Measurements from ENCODE around the gene CTNNAL1.
"Not testable (repeated sequence)": the region's sequence is repeated elsewhere in the genome, so short reads cannot be mapped to it uniquely, and the experiment has no call there.

CTNNAL1 gene

GRCh38 chr9:108928386-108928785 lies 84.9 kb downstream of the CTNNAL1 start:
- no peak for DNase-seq (ENCODE audit: low spot score)

DNA sequence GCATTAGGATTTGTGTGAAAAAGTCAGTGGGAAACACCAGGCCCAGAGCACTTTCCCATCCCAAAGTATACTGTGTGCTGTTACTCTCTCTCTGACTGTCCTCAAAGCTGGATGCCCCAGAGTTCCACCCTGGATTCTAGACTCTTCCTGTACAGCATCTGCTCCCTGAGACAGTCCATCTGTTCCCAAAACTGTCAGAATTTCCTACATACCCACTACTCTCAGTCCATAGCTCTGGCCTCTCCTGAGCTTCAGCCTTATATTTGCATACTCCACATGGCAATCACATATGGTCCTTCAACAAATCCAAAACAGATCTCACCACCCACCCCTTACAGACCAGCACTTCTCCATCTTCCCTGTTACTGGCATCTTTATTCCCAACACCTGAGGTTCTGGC lies 88.8 kb downstream of the CTNNAL1 start:
- no peak for DNase-seq (ENCODE audit: low spot score)

- DNase-seq (ENCODE audit: low spot score): no peak
These were observed 92.1 kb downstream of the CTNNAL1 start for GRCh38 chr9:108921200-108921599.

GRCh38 chr9:108920401-108920800 lies 92.9 kb downstream of the CTNNAL1 start:
- not testable (repeated sequence) for DNase-seq (ENCODE audit: low spot score)

DNA sequence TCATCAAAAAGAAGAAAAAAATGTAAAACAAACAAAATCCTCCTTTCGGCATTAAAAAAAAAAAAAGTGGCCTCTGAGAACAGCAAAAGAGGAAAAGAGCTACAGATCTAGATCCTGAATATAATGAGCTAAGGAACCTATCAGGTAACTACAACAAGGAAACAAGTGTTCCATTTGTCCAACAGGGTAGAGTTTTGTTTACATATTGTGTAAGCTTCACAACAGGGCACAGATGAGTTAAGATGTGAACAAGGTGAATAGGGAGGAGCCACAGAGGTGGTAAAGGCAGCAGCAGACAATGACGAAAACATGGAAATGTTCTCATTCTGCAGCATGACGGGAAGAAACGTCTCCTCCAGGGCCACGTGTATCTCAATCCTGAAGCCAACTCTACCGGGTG lies 93.8 kb downstream of the CTNNAL1 start:
- DNase-seq (ENCODE audit: low spot score): peak; percentile 59

GRCh38 chr9:108913391-108913790 lies 99.9 kb downstream of the CTNNAL1 start:
- DNase-seq (ENCODE audit: low spot score): no peak

- no peak for DNase-seq (ENCODE audit: low spot score)
These were observed 101.5 kb downstream of the CTNNAL1 start for GRCh38 chr9:108911820-108912219.

DNA sequence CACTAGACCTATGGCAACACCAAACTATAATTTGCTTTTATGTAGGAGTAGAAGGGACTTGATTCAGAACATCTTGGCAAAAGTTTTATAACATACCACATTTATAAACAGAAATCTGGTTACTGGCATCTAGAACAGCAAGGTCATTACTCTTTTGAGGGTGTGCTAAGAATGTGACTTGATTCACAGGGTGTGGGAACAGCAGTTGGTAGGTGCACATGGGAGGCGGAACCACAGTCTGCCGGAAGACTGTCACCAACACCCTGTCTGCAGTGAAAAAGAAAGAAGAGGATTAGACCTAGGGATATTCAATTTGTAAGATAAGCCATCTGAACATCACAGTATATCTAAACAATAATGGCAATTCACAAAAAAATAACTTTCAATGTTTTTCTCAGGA lies 102.4 kb downstream of the CTNNAL1 start:
- DNase-seq (ENCODE audit: low spot score): no peak

- DNase-seq (ENCODE audit: low spot score): no peak
These were observed 102.9 kb downstream of the CTNNAL1 start for GRCh38 chr9:108910402-108910801.

GRCh38 chr9:108905494-108905893 lies 107.8 kb downstream of the CTNNAL1 start:
- no peak for DNase-seq (ENCODE audit: low spot score)

- no peak for DNase-seq (ENCODE audit: low spot score)
These were observed 109.1 kb downstream of the CTNNAL1 start for GRCh38 chr9:108904161-108904560.

GRCh38 chr9:108903420-108904103 lies 109.7 kb downstream of the CTNNAL1 start:
- no peak for DNase-seq (ENCODE audit: low spot score)

- DNase-seq (ENCODE audit: low spot score): no peak
These were observed 113.1 kb downstream of the CTNNAL1 start for GRCh38 chr9:108900176-108900575.

DNA sequence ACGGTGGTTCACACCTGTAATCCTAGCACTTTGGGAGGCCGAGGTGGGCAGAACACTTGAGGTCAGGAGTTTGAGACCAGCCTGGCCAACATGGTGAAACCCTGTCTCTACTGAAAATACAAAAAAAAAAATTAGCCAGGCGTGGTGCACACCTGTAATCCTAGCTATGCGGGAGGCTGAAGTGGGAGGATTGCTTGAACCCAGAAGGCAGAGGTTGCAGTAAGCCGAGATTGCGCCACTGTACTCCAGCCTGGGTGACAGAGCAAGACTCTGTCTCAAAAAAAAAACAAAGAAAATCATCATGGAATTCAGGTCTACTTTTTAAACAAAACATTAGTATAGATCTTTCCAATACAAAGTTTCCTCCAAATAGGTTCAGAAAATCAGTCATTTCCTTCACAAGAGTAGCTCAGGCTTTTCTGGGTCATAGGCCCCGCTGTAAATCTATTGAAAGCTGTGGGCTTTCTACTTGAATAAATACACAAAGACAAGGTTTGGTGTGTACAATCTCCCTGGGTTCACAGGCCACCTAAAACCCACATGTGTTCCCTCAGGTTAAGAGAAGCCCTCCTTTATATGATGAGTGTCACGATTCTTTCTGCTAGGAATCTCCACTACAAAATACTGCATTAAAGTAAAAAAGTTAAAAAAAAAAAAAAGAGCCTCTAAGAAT lies 114.1 kb downstream of the CTNNAL1 start:
- not testable (repeated sequence) for DNase-seq (ENCODE audit: low spot score)

DNA sequence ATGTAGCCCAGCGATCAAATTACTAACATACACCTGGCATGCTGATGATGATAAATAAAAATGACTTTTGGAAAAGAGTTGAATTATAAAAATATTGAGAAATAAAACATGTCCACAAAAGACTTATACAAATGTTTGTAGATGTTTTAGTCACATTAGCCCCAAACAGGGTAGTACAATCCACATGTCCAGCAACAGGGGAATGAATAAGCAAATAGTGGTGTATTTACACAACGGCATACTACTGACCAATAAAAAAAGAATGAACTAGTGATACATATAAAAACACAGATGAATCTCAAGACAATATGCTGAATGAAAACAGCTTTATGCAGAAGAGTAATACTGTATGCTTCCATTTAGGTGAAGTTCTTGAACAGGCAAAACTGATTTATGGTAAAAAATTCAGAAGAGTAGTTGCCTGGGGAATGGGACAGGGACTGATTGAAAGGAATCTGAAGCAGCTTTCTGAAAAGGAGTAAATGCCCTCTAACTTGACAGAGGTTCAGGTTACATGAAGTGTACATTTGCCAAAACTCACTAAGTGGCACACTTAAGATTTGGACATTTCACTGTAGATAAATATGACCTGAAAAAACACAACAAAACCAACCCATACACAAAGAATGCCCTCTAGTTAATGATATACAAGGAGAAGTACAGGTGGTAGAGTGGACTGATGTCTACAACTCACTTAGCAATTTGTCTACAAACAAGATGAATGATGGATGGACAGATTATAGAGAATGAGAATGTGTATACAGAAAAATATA lies 115.8 kb downstream of the CTNNAL1 start:
- no peak for DNase-seq (ENCODE audit: low spot score)

DNA sequence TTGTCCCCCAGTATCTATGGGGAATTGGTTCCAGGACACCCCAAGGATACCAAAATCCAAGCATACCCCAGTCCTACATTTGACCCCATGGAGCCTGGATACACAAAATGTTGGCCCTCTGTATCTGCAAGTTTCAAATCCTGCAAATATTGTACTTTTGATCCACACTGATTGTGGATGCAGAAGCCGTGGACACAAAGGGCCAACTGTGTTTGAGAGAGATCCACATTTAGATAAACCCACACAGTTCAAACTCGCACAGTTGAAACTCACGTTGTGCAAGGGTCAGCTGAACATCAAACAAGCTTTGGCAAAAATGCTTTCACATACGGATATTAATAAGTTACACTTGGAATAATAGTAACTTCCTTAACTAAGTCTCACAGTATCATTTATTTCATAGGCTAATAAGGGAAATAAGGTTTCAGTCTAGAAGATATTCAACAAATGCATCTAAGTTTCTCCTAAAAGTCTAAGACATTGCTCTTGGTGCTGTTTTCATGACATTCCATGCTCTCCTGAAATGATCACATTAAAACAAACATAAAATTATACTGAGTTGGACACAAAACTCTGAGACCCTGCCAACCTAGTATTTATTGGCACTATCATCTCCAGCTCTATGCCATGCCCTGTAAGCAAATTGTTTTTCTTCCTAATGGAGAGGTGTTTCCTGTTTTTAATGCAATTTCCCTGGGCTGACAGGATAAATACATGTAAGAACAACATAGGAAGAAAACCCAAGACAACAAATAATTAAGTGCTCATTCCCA lies 118.9 kb downstream of the CTNNAL1 start:
- peak; percentile 46 for DNase-seq (ENCODE audit: low spot score)
